ENCODE measurements around the gene RAB20.
"Not testable (repeated sequence)": the region's sequence is repeated elsewhere in the genome, so short reads cannot be mapped to it uniquely, and the experiment has no call there.

RAB20 gene

GRCh38 chr13:110498327-110498726, 63.2 kb downstream of the RAB20 start:
- Histone ChIP-seq H3K9ac (no peak overlapping the region), H3K27me3 (no peaks in the 10 kb centered on the region), H3K4me1 (peaks cover 6% of the 10 kb centered on the region), H3K4me3 (no peak overlapping the region), H3K4me2 (no peak overlapping the region), H3K27ac (no peak overlapping the region), H4K20me1 (no peaks in the 10 kb centered on the region), H3K36me3 (no peaks in the 10 kb centered on the region), H3K9me3 (peaks cover 20% of the 10 kb centered on the region)
- no peak for TF ChIP-seq Cebpa-rat (IDR thresholded peaks at IDR 0.05)

- H3K4me3 ChIP-seq, H3K27me3 ChIP-seq, H3K4me2 ChIP-seq, H3K36me3 ChIP-seq, H4K20me1 ChIP-seq, H3K27ac ChIP-seq, H3K9ac ChIP-seq, H3K4me1 ChIP-seq: not testable (repeated sequence)
- H3K9me3 ChIP-seq = peaks cover 20% of the 10 kb centered on the region
Observed at GRCh38 chr13:110497896-110498295, 63.6 kb downstream of the RAB20 start.

- Histone ChIP-seq H3K4me3 (no peak overlapping the region), H3K9ac (no peak overlapping the region), H3K9me3 (peaks cover 20% of the 10 kb centered on the region), H3K27me3 (no peaks in the 10 kb centered on the region), H3K4me2 (no peak overlapping the region), H3K4me1 (no peaks in the 10 kb centered on the region), H3K36me3 (no peaks in the 10 kb centered on the region), H4K20me1 (no peaks in the 10 kb centered on the region), H3K27ac (no peak overlapping the region)
- no peak for TF ChIP-seq Cebpa-rat (IDR thresholded peaks at IDR 0.05)
Observed at GRCh38 chr13:110497003-110497402, 64.5 kb downstream of the RAB20 start.

- H3K4me3 ChIP-seq = no peak overlapping the region
- no peaks in the 10 kb centered on the region for H3K4me1 ChIP-seq
- H3K36me3 ChIP-seq = no peaks in the 10 kb centered on the region
- no peaks in the 10 kb centered on the region for H3K27me3 ChIP-seq
- no peak overlapping the region for H3K4me2 ChIP-seq
- H3K27ac ChIP-seq = no peak overlapping the region
- no peaks in the 10 kb centered on the region for H4K20me1 ChIP-seq
- no peak for TF ChIP-seq Cebpa-rat (IDR thresholded peaks at IDR 0.05)
- H3K9me3 ChIP-seq = peaks cover 20% of the 10 kb centered on the region
- H3K9ac ChIP-seq = no peak overlapping the region
Observed at GRCh38 chr13:110496281-110496680, 65.2 kb downstream of the RAB20 start.

GRCh38 chr13:110495881-110496280, 65.6 kb downstream of the RAB20 start:
- Histone ChIP-seq H3K4me3 (no peak overlapping the region), H3K9me3 (peaks cover 17% of the 10 kb centered on the region), H3K27ac (no peak overlapping the region), H3K27me3 (no peaks in the 10 kb centered on the region), H3K4me2 (no peak overlapping the region), H3K9ac (no peak overlapping the region), H4K20me1 (no peaks in the 10 kb centered on the region), H3K4me1 (0 out of 2 replicates have a peak, but pooled peaks cover 3% of the 10 kb centered on the region), H3K36me3 (no peaks in the 10 kb centered on the region)
- TF ChIP-seq Cebpa-rat (IDR thresholded peaks at IDR 0.05) = no peak

GRCh38 chr13:110495376-110495775, 66.1 kb downstream of the RAB20 start:
- no peak overlapping the region for H3K4me2 ChIP-seq
- no peak overlapping the region for H3K27ac ChIP-seq
- 0 out of 2 replicates have a peak, but pooled peaks cover 5% of the 10 kb centered on the region for H3K4me1 ChIP-seq
- no peaks in the 10 kb centered on the region for H4K20me1 ChIP-seq
- H3K4me3 ChIP-seq = no peak overlapping the region
- no peak overlapping the region for H3K9ac ChIP-seq
- no peak for TF ChIP-seq Cebpa-rat (IDR thresholded peaks at IDR 0.05)
- H3K36me3 ChIP-seq = no peaks in the 10 kb centered on the region
- H3K27me3 ChIP-seq = no peaks in the 10 kb centered on the region
- peaks cover 12% of the 10 kb centered on the region for H3K9me3 ChIP-seq

- no peaks in the 10 kb centered on the region for H3K27me3 ChIP-seq
- no peak overlapping the region for H3K27ac ChIP-seq
- no peaks in the 10 kb centered on the region for H3K36me3 ChIP-seq
- H3K4me1 ChIP-seq = peaks cover 11% of the 10 kb centered on the region
- H3K9me3 ChIP-seq = no peaks in the 10 kb centered on the region; the same call in 1 of the 2 replicates
- no peak overlapping the region for H3K9ac ChIP-seq
- no peak overlapping the region for H3K4me2 ChIP-seq
- TF ChIP-seq Cebpa-rat (IDR thresholded peaks at IDR 0.05) = no peak
- no peaks in the 10 kb centered on the region for H4K20me1 ChIP-seq
- no peak overlapping the region for H3K4me3 ChIP-seq
Observed at GRCh38 chr13:110493613-110494012, 67.9 kb downstream of the RAB20 start.

- Histone ChIP-seq H3K4me2 (no peak overlapping the region), H4K20me1 (no peaks in the 10 kb centered on the region), H3K9me3 (no peaks in the 10 kb centered on the region; the same call in 1 of the 2 replicates), H3K4me3 (no peak overlapping the region), H3K27me3 (no peaks in the 10 kb centered on the region), H3K4me1 (peaks cover 18% of the 10 kb centered on the region), H3K36me3 (no peaks in the 10 kb centered on the region), H3K9ac (no peak overlapping the region), H3K27ac (no peak overlapping the region)
- no peak for TF ChIP-seq Cebpa-rat (IDR thresholded peaks at IDR 0.05)
Observed at GRCh38 chr13:110492679-110493593, 68.6 kb downstream of the RAB20 start.

GRCh38 chr13:110491869-110492678, 69.4 kb downstream of the RAB20 start:
- Histone ChIP-seq H3K27ac (no peak overlapping the region), H4K20me1 (no peaks in the 10 kb centered on the region), H3K27me3 (no peaks in the 10 kb centered on the region), H3K36me3 (no peaks in the 10 kb centered on the region), H3K9me3 (no peaks in the 10 kb centered on the region; the same call in 1 of the 2 replicates), H3K4me1 (peaks cover 27% of the 10 kb centered on the region), H3K9ac (no peak overlapping the region), H3K4me3 (no peak overlapping the region), H3K4me2 (no peak overlapping the region)
- TF ChIP-seq Cebpa-rat (IDR thresholded peaks at IDR 0.05) = no peak

All from BLaER1 (cell line).